HuH-7.5 (cell line): ENCODE measurements around the gene TNFAIP6.
A peak's percentile ranks its signal among the peaks of the same experiment; 100 is the strongest.

Experiments used
- DNase-seq: peaks from one replicate; pipeline ENCODE4 v3.0.0; 2011; ENCODE audit warnings: low spot score

TNFAIP6 gene

GRCh38 chr2:151359768-151360461, 2.5 kb downstream of the TNFAIP6 start:
- DNase-seq, result no peak

DNA sequence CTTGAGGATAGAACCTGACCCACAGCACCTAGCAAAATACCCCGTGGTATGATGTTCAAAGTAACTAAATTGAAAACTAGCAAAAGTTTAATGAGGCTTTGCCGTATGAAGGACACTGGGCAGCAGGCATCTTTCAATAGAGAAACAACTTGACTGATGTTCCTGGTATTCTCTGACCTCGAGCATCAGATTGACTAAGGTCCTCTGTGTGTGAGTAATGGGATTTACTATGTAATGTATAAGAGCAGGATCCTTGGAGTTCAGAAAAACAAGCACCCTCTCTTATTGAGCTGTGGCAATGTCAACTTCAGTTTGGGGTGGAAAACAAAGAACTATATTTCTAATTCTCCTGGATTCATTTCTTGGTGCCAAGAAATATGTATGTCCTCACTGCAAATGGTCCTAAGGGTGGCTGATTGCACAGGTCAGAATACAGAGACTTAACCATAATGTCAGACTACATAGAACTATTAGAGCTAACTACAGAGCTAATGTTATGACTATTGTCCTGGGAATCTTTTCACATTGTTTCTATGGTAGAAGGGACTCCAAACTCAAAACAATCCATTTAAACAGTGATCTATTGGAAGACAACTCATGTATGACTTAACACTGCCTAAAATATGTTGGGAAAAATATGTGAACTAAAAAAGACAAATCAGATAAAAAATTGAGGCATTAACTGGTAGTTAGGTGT, 4.4 kb downstream of the TNFAIP6 start:
- DNase-seq, result no peak

DNA sequence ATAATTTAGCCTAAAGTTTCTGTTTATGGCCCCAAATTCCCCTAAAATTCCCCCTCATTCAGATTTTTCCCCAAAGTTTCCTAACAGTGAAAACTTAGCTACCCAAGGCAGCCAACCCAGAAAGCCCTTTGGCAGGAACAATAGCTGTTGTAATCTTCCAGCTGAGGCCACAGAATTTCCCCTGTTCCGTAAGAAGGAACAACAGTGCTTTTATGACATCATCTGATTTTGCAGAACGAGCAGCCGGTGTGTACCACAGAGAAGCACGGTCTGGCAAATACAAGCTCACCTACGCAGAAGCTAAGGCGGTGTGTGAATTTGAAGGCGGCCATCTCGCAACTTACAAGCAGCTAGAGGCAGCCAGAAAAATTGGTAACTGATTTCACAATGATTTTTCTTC, 6.3 kb downstream of the TNFAIP6 start:
- DNase-seq, result no peak

DNA sequence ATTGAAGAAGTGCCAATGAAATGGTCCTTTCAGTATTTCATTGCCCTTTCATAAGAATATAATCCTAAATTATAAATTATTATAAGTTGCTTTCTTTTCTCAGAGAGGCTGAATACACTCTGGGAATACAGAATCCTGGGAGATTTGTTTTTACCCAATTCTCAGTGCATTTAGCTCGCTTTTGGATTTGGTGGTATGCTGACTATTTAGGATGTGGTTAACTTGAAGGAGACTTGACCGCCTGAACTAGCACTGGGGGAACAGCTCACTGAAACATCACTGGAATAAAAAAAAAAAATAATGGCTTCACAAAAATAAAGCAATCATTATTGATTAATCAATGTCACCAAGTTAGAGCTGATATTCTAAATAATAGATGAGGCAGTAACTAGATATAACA, 10.2 kb downstream of the TNFAIP6 start:
- DNase-seq, result no peak

DNA sequence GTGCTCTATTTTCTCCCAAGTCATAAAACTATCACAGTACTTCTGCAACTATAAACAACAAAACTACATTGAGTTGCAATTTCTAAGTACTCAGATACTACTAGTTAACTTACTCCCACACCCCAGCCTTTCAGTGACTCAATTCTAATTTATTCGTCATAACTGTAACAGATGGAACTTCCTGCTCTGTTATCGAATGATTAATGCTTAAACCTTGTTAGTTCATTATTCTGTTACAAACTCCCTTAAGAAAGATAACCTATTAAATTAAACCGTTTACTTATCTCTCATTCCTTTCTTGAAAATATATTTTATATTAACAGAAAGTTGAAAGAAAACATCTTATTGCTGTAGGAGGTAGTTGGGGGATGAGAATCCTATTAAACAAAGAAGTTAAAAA, 17.0 kb downstream of the TNFAIP6 start:
- DNase-seq, result no peak

DNA sequence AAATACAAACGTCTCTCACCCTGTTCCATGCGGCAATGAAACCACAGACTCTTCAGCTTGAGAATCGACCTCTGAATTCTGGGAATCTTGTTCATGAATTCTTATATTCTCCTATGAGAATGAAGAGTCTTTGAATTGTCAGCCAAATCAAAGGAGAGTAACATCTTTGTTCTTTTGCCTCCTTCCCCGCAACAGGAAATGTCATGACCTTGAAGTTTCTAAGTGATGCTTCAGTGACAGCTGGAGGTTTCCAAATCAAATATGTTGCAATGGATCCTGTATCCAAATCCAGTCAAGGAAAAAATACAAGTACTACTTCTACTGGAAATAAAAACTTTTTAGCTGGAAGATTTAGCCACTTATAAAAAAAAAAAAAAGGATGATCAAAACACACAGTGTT, 21.8 kb downstream of the TNFAIP6 start:
- no peak for DNase-seq

DNA sequence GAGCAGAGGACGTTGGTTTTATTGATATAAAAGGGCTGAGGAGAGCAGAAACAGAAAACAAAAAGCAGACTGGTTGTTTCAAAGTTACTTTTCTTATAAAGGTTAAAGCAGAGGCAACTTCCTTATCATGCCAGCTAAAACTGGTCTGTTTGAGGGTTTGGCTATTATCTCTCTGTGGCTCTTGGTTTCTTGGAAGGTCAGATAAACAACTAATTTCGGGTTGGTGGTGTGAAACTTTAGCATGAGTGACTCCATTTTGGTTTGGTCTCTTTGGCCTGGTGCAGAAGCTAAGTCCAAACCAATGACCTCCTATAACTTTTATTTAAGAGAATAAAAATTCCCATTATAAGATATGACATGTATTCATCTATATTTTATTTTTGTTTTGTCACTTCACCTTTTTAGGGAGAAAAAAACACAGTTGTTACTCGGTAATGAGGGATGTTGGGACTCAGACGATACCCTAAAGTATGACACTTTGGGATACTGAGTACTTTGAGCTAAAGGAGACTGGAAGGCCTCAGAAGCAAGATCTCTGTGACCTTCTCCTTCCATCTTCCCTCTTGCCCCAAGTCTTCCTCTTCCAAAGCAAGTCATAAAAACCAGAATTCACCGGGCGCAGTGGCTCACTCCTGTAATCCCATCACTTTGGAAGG, 23.3 kb downstream of the TNFAIP6 start:
- DNase-seq, result no peak

GRCh38 chr2:151381266-151381665, 23.9 kb downstream of the TNFAIP6 start:
- no peak for DNase-seq

DNA sequence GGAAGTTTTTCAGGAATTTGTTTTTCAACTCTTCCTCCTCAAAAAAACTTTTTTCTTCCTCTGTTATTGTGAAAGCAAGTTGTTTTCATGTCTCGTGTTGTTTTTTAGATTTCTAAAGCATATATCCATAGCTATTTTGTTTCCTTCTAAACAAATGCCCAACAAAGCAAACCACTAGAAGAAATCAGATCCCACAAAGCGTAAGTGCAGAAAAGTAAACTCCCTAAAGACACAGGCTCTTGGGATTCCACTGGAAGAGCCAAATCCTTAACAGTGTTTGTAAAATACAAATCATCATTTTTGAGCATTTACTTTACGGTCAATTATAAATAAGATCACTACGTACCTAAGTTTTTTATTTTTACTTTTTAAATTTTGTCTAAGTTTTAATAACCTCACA, 30.6 kb downstream of the TNFAIP6 start:
- DNase-seq, result no peak

DNA sequence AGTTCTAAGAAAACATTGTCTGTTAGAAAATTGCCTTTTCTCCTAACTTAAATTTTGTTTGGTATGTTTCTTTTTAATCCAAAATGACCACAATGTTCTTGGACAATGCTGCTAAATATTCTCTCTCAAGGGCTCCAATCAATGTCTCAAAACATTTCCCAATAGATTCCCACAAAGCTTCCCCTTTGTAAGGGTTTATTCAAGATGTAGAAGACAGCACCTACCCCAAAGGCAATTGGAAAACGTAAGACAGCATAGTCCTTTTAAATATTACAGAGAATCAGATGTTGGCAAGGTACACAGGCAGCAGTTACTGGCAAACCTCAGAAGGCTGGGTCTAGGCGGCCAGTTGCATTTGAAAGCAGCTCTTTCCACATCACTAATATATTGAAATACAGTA, 34.0 kb downstream of the TNFAIP6 start:
- DNase-seq, result no peak

- DNase-seq, result no peak
Measured at GRCh38 chr2:151394509-151394908, 37.1 kb downstream of the TNFAIP6 start.

GRCh38 chr2:151395509-151396374, 38.4 kb downstream of the TNFAIP6 start:
- DNase-seq, result no peak

DNA sequence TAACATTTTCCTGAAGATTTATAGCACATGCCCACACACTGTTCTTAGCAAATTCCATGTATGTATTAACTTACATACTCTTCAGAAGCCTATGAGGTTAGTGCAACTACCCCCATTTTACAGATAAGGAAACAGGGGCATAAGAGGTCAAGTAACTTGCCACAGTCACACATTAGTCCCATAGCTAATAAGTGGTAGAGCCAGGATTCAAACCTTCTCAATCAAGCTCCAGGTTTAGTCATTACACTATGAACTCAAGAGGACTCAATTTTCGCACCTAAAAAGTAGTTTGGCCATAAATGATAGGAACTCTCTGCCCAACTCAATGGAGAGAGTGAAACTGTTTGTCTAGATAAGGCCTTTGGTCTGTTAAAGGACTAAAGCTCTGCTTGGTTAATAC, 42.6 kb downstream of the TNFAIP6 start:
- DNase-seq, result no peak

DNA sequence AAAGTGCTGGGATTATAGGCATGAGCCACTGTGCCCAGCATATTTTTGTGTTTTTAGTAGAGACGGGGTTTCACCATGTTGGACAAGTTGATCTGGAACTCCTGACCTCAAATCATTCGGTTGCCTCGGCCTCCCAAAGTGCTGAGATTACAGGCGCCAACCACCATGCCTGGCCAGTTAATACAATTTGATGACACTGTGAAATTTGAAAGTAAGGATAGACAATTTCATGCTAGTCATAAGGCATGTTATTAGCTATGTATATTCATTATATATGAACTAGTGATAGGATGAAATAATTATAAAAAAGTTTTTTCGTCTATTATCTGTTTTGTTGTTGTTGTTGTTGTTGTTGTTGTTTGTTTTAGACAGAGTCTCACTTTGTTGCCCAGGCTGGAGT, 43.8 kb downstream of the TNFAIP6 start:
- DNase-seq, result no peak

DNA sequence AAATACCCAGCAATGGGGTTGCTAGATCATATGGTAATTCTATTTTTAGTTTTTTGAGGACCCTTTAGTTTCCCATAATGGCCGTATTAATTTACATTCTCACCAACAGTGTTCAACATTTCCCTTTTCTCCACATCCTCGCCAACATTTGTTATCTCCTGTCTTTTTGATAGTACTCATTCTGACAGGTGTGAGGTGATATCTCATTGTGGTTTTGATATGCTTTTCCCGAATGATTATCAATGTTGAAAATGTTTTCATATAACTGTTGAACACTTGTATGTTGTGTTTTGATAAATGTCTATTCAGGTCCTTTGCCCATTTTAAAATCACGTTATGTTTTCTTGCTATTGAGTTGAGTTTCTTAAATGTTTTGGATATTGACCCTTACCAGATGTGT, 46.5 kb downstream of the TNFAIP6 start:
- no peak for DNase-seq

- no peak for DNase-seq
Measured at GRCh38 chr2:151405376-151405775, 48.0 kb downstream of the TNFAIP6 start.

GRCh38 chr2:151407281-151407680, 49.9 kb downstream of the TNFAIP6 start:
- no peak for DNase-seq

- DNase-seq, result no peak
Measured at GRCh38 chr2:151408788-151409600, 51.6 kb downstream of the TNFAIP6 start.

- DNase-seq, result peak; percentile 87
Measured at GRCh38 chr2:151409601-151410484, 52.5 kb downstream of the TNFAIP6 start, which contains the start of gene RIF1. Gene RIF1 (plus strand): TSS chr2:151409902. CDS start chr2:151410424, 522 bp downstream.

GRCh38 chr2:151410485-151410834, 53.1 kb downstream of the TNFAIP6 start:
- peak; percentile 52 for DNase-seq
